Hepatocyte (in vitro differentiated cells): ENCODE measurements around the gene ASB1.

Experiments
- CTCF ChIP-seq: fragments of 200-600 bp; sonication (generic); IDR thresholded peaks from 2 replicates; pipeline ENCODE4 v1.5.1; 2016; ENCODE audit warnings: antibody characterized with exemption, mild to moderate bottlenecking; ENCODE audit not compliant: poor library complexity
- EZH2 ChIP-seq: fragments of 200-600 bp; sonication (generic); IDR thresholded peaks from 2 replicates; pipeline ENCODE4 v1.6.1; 2016; ENCODE audit warnings: antibody characterized with exemption, mild to moderate bottlenecking, borderline replicate concordance
- EZH2phosphoT487 ChIP-seq: fragments of 200-600 bp; sonication (generic); IDR thresholded peaks from one replicate; pipeline ENCODE4 v1.6.1; 2018; ENCODE audit warnings: antibody characterized with exemption, mild to moderate bottlenecking, low read depth, moderate library complexity; ENCODE audit not compliant: unreplicated experiment, severe bottlenecking

GRCh38 chr2:238439917-238440316, 13.2 kb downstream of the ASB1 start:
- TF ChIP-seq EZH2 = no peak
- no peak for TF ChIP-seq CTCF
- no peak for TF ChIP-seq EZH2phosphoT487
